AG10803 (cell line): Measurements from ENCODE around the gene AURKAIP1.
A peak's percentile ranks its signal among the peaks of the same experiment; 100 is the strongest.
"Not testable (repeated sequence)": the region's sequence is repeated elsewhere in the genome, so short reads cannot be mapped to it uniquely, and the experiment has no call there.

ENCODE experiments used
- DNase-seq: peaks from one replicate; pipeline ENCODE4 v3.0.0; 2010; ENCODE audit warnings: low read depth
- H3K4me3 ChIP-seq: 2 replicates; pipeline ENCODE4 v1.5.1; 2011; ENCODE audit warnings: mild to moderate bottlenecking, low read length, control low read depth
- TF ChIP-seq, protein P1 (sequence below): conservative IDR thresholded peaks from 2 replicates; pipeline ENCODE4 v1.5.1; 2011; ENCODE audit warnings: mild to moderate bottlenecking, low read length, control low read depth, inconsistent platforms

The AURKAIP1 gene

DNA sequence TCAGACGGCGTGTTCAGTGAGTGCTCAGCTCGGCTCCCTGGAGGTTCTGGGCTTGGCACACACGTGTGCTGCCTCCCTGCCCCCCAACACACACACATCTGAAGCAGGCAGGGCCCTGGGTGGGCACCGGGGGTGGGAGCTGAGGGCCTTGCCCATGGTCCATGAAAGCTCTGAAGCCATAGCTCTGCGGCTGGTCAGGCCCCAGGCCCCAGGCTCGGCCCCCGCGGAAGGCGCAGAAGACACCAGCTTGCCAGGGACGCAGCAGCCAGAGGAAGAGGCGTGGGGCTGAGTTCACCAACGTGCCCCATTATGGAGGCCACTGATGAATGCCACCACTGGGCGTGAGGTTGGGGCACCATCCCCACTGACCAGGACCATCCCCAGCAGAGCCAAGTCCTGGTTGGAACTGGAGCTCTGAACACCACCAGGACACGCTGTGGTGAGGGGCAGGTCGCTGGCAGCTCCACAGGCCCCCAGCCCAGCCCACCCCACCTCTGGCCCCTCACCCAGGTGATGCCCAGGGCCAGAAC lies 4.2 kb downstream of the AURKAIP1 start:
- no peak overlapping the region for H3K4me3 ChIP-seq
- DNase-seq: no peak
- TF ChIP-seq, protein P1, sequence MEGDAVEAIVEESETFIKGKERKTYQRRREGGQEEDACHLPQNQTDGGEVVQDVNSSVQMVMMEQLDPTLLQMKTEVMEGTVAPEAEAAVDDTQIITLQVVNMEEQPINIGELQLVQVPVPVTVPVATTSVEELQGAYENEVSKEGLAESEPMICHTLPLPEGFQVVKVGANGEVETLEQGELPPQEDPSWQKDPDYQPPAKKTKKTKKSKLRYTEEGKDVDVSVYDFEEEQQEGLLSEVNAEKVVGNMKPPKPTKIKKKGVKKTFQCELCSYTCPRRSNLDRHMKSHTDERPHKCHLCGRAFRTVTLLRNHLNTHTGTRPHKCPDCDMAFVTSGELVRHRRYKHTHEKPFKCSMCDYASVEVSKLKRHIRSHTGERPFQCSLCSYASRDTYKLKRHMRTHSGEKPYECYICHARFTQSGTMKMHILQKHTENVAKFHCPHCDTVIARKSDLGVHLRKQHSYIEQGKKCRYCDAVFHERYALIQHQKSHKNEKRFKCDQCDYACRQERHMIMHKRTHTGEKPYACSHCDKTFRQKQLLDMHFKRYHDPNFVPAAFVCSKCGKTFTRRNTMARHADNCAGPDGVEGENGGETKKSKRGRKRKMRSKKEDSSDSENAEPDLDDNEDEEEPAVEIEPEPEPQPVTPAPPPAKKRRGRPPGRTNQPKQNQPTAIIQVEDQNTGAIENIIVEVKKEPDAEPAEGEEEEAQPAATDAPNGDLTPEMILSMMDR: no peak

DNA sequence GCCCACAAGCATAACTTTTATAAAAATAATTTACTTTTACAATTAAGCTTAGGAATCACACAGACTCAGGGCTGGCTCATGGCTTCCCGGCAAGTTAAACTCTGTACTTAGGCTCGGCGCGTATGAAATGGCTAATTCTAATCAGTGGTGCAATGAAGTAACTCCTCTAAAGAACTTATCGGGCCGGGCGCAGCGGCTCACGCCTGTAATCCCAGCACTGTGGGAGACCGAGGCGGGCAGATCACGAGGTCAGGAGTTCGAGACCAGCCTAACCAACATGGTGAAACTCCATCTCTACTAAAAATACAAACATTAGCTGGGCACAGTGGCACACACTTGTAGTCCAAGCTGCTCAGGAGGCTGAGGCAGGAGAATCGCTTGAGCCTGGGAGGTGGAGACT lies 4.9 kb downstream of the AURKAIP1 start:
- not testable (repeated sequence) for H3K4me3 ChIP-seq

DNA sequence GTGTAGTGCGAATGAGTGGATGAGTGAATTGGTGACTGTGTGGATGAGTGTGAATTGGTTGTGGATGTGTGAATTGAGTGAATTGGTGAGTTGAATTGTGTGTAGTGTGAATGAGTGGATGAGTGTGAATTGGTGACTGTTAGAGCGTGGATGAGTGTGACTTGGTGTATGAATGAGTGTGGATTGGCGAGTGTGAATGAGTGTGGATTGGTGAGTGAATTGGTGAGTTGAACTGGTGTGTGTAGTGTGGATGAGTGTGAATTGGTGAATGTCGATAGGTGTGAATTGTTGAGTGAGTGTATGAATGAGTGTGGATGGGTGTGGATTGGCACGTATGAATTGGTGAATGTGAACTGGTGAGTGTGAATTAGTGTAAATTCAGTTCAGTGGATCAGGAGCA lies 7.7 kb downstream of the AURKAIP1 start:
- DNase-seq: no peak
- TF ChIP-seq, protein P1: no peak
- H3K4me3 ChIP-seq: no peak overlapping the region

More for the DNA sequence above, 4.9 kb downstream of the AURKAIP1 start:
- DNase-seq: not testable (repeated sequence)

DNA sequence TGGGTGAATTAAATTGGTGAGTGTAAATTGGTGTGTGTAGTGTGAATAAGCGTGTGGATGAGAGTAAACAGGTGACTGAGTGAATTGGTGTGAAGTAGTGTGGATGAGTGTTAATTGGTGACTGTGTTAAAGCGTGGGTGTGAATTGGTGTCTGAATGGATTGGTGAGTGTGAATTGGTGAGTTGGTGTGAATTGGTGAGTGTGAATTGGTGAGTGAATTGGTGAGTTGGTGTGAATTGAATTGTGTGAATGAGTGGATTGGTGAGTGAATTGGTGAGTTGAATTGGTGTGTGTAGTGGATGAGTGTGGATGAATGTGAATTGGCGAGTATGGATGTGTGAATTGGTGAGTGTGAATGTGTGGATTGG lies 8.3 kb downstream of the AURKAIP1 start:
- DNase-seq: no peak
- H3K4me3 ChIP-seq: no peak overlapping the region
- TF ChIP-seq, protein P1: no peak

DNA sequence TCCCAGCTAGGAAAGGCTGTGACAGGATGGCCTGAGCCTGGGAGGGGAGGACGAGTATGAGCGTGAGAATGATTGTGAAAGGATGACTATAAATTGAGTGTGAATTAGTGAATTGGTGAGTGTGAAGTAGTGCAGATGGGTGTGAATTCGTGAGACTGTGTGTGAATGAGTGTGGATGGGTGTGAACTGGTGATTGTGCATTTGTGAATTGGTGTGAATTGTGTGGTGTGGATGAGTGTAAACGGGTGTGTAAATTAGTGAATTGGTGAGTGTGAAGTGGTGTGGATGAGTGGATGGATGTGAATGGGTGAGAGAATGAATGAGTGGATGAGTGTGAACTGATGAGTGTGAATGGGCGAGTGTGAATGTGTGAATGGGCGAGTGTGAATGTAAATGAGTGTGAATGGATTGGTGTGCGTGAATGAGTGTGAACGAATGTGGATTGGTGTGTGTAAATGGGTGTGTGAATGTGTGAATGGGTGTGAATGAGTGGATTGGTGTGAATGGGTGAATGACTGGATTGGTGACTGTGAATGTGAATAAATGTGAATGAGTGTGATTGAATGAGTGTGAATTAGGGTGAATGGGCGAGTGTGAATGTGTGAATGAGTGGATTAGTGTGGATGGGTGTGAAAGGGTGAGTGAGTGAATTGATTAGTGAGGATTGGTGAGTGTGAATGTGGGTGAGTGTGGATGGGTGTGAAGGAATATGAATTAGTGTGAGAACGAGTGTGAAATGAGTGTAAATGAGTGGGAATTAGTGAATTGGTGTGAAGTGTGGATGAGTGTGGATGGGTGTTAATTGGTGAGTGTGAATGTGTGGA lies 8.9 kb downstream of the AURKAIP1 start:
- no peak for DNase-seq
- no peak overlapping the region for H3K4me3 ChIP-seq
- TF ChIP-seq, protein P1: no peak

DNA sequence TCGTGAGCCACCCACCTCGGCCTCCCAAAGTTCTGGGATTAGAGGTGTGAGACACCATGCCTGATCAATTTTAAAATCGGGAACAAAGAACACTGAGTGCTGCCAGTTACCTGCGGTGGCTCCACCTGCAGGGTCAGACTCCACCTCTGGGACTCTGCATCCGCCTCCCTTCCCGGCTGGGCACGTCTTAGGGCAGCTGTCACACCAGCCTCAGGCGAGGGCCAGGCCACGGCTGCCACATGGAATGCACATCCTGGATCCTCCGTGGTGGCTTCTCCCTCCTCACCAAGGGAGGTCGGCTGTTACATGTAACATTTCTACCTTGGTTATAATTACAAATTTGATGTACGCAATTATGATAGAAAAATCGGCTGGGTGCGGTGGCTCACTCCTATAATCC lies 10.7 kb downstream of the AURKAIP1 start:
- no peak for DNase-seq
- TF ChIP-seq, protein P1: no peak
- H3K4me3 ChIP-seq: no peak overlapping the region

DNA sequence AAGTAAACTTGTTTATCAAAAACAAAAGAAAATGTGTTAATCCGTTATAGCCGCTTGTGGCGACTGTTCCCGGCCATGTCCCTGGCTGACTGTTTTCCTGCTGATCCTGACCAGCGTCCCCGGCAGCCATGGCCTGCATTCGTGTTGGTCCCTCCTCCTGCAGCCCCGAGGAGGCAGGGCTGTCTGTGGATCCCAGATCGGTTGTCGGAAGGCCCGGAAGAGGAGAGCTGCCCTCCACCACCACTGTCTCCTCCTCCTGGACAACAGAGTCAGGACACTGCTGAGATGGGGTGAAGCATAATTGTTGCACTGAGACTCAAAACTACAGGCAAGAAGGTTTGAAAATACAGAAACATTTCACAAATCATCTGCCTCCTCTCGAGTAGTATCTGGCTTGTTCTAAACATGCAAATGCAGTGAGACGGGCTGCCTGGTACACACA lies 13.0 kb downstream of the AURKAIP1 start:
- H3K4me3 ChIP-seq: peak overlapping the region; percentile 29
- DNase-seq: peak; percentile 90
- TF ChIP-seq, protein P1: peak; percentile 61
